Smooth muscle cell (in vitro differentiated cells): Measurements from ENCODE around the gene RUNX1. TPM values are rescaled to one million over a fixed set of nuclear protein-coding genes. Genes with fewer than 3 reads are reported as not detected.
A peak's percentile ranks its signal among the peaks of the same experiment; 100 is the strongest.

ENCODE experiments used
- DNase-seq: peaks from one replicate; lab custom pipeline; 2025; ENCODE audit not compliant: unreplicated experiment; lab: John Stamatoyannopoulos, UW
- H2AFZ ChIP-seq: fragments of 200-600 bp; sonication (generic); 2 replicates; pipeline ENCODE4 v1.6.0; 2016; ENCODE audit warnings: antibody characterized with exemption, low read depth, mild to moderate bottlenecking
- H3F3A ChIP-seq: fragments of 200-600 bp; sonication (generic); 2 replicates; pipeline ENCODE4 v1.6.0; 2017; ENCODE audit warnings: antibody characterized with exemption, low read depth
- H3K27ac ChIP-seq: fragments of 200-600 bp; sonication (generic); 2 replicates; pipeline ENCODE4 v1.5.1; 2016; ENCODE audit warnings: low read depth, mild to moderate bottlenecking
- H3K27me3 ChIP-seq: fragments of 200-600 bp; sonication (generic); 2 replicates; pipeline ENCODE4 v1.6.1; 2016; ENCODE audit warnings: low read depth, mild to moderate bottlenecking
- H3K36me3 ChIP-seq: fragments of 200-600 bp; sonication (generic); 2 replicates; pipeline ENCODE4 v1.5.1; 2016; ENCODE audit warnings: low read depth
- H3K4me1 ChIP-seq: fragments of 200-600 bp; sonication (generic); 2 replicates; pipeline ENCODE4 v1.5.1; 2016; ENCODE audit warnings: low read depth
- H3K4me2 ChIP-seq: fragments of 200-600 bp; sonication (generic); 2 replicates; pipeline ENCODE4 v1.6.0; 2016; ENCODE audit warnings: mild to moderate bottlenecking
- H3K4me3 ChIP-seq: fragments of 200-600 bp; sonication (generic); 2 replicates; pipeline ENCODE4 v1.5.1; 2016; ENCODE audit warnings: mild to moderate bottlenecking
- H3K79me2 ChIP-seq: fragments of 200-600 bp; sonication (generic); 2 replicates; pipeline ENCODE4 v1.6.0; 2016; ENCODE audit warnings: low read depth, mild to moderate bottlenecking
- H3K9ac ChIP-seq: fragments of 200-600 bp; sonication (generic); 2 replicates; pipeline ENCODE4 v1.6.0; 2016; ENCODE audit warnings: low read depth
- H3K9me3 ChIP-seq: fragments of 200-600 bp; sonication (generic); replicated peaks from 2 replicates; pipeline ENCODE4 v1.5.1; 2016; ENCODE audit warnings: low read depth
- H4K20me1 ChIP-seq: fragments of 200-600 bp; sonication (generic); 2 replicates; pipeline ENCODE4 v1.6.0; 2016; ENCODE audit warnings: low read depth
- WGBS: methylation state at CpG from one replicate; pipeline ENCODE4 v1.1.7; 2016; ENCODE audit warnings: low lambda C conversion rate; 5-methylcytosine and 5-hydroxymethylcytosine counted together
- polyA plus RNA-seq: library from polyadenylated mRNA; unstranded; fragments of >200 nt; fragmentation: Nextera tagmentation; extraction: Ambion mirVana; gene quantifications from 2 replicates; pipeline ENCODE4 v1.2.1, GENCODE V29; 2016
- total RNA-seq: library from RNA; depleted of rRNA; stranded (reverse); fragments of >200 nt; gene quantifications from 2 replicates; pipeline ENCODE4 v1.2.3, GENCODE V29; 2014
- TF ChIP-seq, protein P1 (sequence below): fragments of 200-600 bp; sonication (generic); IDR thresholded peaks from 2 replicates; pipeline ENCODE4 v1.5.1; 2017; ENCODE audit warnings: borderline replicate concordance, mild to moderate bottlenecking, antibody characterized with exemption; ENCODE audit not compliant: insufficient read depth, poor library complexity, severe bottlenecking

RUNX1 gene
- total and polyA plus RNA-seq, 2 experiments from 2014 or later = 33.4 to 97.6 TPM

DNA sequence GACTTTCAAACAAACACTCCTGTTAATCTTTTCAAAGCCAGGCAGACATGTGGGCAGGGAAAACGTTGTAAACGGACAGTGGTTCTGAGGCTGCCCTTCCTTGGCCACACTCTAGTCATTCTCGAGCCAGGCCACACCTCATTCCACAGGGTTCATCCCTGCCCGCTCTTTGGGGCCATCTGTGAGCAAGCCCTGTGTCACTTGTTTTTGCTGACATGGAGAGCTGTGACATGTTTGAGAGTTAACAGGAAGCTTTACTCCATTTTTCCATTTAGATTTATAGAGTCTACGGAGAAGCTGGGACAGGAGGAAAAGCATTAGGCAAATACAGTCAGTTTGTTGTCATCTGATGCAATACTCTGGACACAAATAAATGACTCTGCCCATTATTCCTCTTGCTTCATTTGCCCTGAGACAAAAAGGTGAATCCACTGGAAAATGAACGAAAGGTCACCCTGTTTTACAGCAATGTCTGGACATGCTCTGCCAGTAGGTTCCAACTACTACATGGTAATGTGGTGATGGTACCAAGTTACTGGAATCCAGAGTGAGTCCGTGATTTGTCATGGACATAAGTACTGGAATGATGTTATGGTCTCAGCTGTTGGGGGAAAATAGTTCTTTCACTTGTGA, 253.4 kb downstream of the RUNX1 start:
- Histone ChIP-seq H3K79me2 (peaks cover 13% of the 10 kb centered on the region), H3K4me3 (no peak overlapping the region), H2AFZ (no peak overlapping the region), H3K9ac (peak overlapping the region; percentile 30), H4K20me1 (peaks cover 84% of the 10 kb centered on the region), H3K27me3 (no peaks in the 10 kb centered on the region), H3K4me2 (peak overlapping the region; percentile 64), H3K36me3 (peaks cover 5% of the 10 kb centered on the region), H3K4me1 (peaks cover 23% of the 10 kb centered on the region), H3F3A (peaks cover 47% of the 10 kb centered on the region), H3K27ac (peak overlapping the region; percentile 88), H3K9me3 (no peaks in the 10 kb centered on the region)
- no peak for DNase-seq
- 14% methylated on average over 7 of the region's 7 CpGs for WGBS
- TF ChIP-seq, protein P1, sequence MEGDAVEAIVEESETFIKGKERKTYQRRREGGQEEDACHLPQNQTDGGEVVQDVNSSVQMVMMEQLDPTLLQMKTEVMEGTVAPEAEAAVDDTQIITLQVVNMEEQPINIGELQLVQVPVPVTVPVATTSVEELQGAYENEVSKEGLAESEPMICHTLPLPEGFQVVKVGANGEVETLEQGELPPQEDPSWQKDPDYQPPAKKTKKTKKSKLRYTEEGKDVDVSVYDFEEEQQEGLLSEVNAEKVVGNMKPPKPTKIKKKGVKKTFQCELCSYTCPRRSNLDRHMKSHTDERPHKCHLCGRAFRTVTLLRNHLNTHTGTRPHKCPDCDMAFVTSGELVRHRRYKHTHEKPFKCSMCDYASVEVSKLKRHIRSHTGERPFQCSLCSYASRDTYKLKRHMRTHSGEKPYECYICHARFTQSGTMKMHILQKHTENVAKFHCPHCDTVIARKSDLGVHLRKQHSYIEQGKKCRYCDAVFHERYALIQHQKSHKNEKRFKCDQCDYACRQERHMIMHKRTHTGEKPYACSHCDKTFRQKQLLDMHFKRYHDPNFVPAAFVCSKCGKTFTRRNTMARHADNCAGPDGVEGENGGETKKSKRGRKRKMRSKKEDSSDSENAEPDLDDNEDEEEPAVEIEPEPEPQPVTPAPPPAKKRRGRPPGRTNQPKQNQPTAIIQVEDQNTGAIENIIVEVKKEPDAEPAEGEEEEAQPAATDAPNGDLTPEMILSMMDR = no peak

DNA sequence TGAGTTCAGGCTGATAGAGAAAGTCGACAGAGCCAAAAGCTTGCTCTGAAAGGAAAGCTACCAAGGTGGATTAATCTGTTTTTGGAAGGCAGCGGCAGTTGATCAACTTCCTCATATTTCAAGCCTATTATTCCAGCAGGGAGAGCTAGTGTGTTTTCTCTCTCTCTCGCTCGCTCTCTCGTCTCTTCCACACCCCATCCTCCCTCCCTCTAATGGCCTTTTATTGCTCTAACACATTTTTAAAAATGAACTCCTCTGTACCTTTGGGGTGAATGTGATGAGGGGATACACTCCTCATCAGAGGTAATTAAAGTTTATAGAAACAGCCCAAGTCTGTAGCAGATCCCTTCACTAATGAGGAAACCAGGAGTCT, 253.9 kb downstream of the RUNX1 start:
- peaks cover 8% of the 10 kb centered on the region for H3K79me2 ChIP-seq
- H3K27me3 ChIP-seq = no peaks in the 10 kb centered on the region
- H3K9me3 ChIP-seq = no peaks in the 10 kb centered on the region
- peak overlapping the region; percentile 64 for H3K4me2 ChIP-seq
- peaks cover 6% of the 10 kb centered on the region for H3K36me3 ChIP-seq
- TF ChIP-seq, protein P1 = no peak
- H3K27ac ChIP-seq = peak overlapping the region; percentile 88
- H2AFZ ChIP-seq = no peak overlapping the region
- no peak overlapping the region for H3K4me3 ChIP-seq
- peak overlapping the region; percentile 30 for H3K9ac ChIP-seq
- H3K4me1 ChIP-seq = peaks cover 23% of the 10 kb centered on the region
- 59% methylated on average over 5 of the region's 5 CpGs for WGBS
- peaks cover 84% of the 10 kb centered on the region for H4K20me1 ChIP-seq
- DNase-seq = no peak
- peaks cover 50% of the 10 kb centered on the region for H3F3A ChIP-seq

DNA sequence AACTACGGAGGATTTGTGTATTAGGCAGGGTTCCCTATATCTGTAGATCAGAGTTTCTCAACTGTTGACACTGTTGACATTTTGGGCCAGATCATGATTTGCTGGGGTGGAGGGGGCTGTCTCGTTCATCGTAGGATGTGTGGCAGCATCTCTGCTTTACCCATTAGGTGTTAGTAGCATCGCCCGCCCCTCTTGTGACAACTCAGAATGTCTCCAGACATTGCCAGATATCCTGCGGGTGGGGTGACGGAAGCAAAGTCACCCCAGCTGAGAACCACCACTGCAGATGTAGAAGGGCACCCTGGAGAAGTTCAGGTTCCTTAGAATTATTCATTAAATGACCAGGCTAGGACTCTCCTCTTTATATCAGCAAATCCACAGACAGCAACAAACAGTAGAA, 254.4 kb downstream of the RUNX1 start:
- Histone ChIP-seq H3K9ac (peak overlapping the region; percentile 30), H3K4me1 (peaks cover 23% of the 10 kb centered on the region), H3K4me3 (no peak overlapping the region), H3F3A (peaks cover 54% of the 10 kb centered on the region), H3K36me3 (peaks cover 6% of the 10 kb centered on the region), H2AFZ (no peak overlapping the region), H3K4me2 (peak overlapping the region; percentile 64), H3K79me2 (peaks cover 4% of the 10 kb centered on the region), H3K9me3 (no peaks in the 10 kb centered on the region), H3K27ac (peak overlapping the region; percentile 88), H4K20me1 (peaks cover 80% of the 10 kb centered on the region), H3K27me3 (no peaks in the 10 kb centered on the region)
- WGBS = 89% methylated on average over 7 of the region's 7 CpGs
- no peak for DNase-seq
- TF ChIP-seq, protein P1 = no peak

DNA sequence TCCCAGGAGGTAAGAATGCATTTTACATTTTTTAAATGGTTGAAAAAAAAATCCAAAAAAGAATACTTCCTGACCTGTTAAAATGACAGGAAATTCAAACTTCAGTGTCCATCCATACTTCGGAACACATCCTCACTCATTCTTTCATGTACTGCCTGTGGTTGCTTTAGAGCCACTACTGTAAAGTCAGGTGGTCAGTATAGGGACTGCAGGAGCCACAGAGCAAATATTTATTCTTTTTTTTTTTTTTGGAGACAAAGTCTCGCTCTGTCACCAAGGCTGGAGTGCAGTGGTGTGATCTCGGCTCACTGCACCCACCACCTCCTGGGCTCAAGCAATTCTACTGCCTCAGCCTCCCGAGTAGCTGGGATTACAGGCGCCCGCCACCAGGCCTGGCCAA, 255.6 kb downstream of the RUNX1 start:
- Histone ChIP-seq H3K79me2 (no peaks in the 10 kb centered on the region), H3K36me3 (peaks cover 6% of the 10 kb centered on the region), H4K20me1 (peaks cover 74% of the 10 kb centered on the region)

More for the DNA sequence above, 255.6 kb downstream of the RUNX1 start:
- Histone ChIP-seq H3K4me1 (peaks cover 23% of the 10 kb centered on the region), H3K27me3 (no peaks in the 10 kb centered on the region), H3K9me3 (no peaks in the 10 kb centered on the region), H3F3A (peaks cover 62% of the 10 kb centered on the region), H3K4me2 (no peak overlapping the region), H3K27ac (peak overlapping the region; percentile 17), H2AFZ (no peak overlapping the region), H3K4me3 (no peak overlapping the region), H3K9ac (no peak overlapping the region)
- no peak for DNase-seq
- 99% methylated on average over 6 of the region's 6 CpGs for WGBS
- TF ChIP-seq, protein P1 = no peak
